WTC11 (cell line): Measurements from ENCODE around the gene KRT83.

Source experiments
- JUN ChIP-seq: sonication (generic); formaldehyde crosslinking; IDR thresholded peaks from 2 replicates; pipeline ENCODE4 v1.8.0; 2023; ENCODE audit warnings: mild to moderate bottlenecking, missing genetic modification reagents
- NR2C2 ChIP-seq: sonication (generic); formaldehyde crosslinking; IDR thresholded peaks from 2 replicates; pipeline ENCODE4 v1.8.0; 2022; ENCODE audit warnings: mild to moderate bottlenecking, missing genetic modification reagents
- TF ChIP-seq, protein P1 (sequence below): fragments of 200-600 bp; IDR thresholded peaks from 2 replicates; pipeline ENCODE4 v1.8.0; 2022; ENCODE audit warnings: antibody characterized with exemption

DNA sequence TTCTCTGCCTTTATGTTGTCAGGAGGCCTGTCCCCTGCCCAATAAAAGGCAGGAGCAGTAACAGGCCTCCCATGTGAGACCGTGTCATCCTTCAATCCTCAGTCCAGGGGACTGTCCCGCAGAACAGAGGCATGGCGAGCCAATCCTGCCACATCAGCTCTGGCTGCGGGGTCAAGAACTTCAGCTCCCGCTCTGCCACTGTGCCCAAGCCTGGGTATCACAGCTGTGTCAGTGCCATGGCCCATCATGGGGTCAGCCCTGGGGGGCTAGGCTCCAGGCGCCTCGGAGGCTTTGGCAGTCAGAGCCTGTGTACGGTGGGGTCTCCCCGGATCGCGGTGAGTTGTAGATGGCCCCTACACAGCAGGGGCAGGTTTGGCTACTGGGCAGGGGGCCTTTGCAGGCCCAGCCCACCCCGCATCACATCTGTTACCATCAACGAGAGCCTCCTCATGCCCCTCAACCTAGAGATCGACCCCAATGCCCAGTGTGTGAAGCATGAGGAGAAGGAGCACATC lies 19.9 kb upstream of the KRT83 start:
- TF ChIP-seq, protein P1, sequence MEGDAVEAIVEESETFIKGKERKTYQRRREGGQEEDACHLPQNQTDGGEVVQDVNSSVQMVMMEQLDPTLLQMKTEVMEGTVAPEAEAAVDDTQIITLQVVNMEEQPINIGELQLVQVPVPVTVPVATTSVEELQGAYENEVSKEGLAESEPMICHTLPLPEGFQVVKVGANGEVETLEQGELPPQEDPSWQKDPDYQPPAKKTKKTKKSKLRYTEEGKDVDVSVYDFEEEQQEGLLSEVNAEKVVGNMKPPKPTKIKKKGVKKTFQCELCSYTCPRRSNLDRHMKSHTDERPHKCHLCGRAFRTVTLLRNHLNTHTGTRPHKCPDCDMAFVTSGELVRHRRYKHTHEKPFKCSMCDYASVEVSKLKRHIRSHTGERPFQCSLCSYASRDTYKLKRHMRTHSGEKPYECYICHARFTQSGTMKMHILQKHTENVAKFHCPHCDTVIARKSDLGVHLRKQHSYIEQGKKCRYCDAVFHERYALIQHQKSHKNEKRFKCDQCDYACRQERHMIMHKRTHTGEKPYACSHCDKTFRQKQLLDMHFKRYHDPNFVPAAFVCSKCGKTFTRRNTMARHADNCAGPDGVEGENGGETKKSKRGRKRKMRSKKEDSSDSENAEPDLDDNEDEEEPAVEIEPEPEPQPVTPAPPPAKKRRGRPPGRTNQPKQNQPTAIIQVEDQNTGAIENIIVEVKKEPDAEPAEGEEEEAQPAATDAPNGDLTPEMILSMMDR: no peak
- TF ChIP-seq JUN (CRISPR knock-in tag) (no peak), NR2C2 (CRISPR knock-in tag) (no peak)
